Lung (tissue), 12 donors: ENCODE measurements around the gene PAX2. TPM values are rescaled to one million over a fixed set of nuclear protein-coding genes. Genes with fewer than 3 reads are reported as not detected.

ENCODE experiments used
- ATAC-seq: fragments of 200-7000 bp; cut with Tn5 transposase; one replicate; pipeline ENCODE4 v1.9.1; 2020; ENCODE audit warnings: moderate number of reproducible peaks; ENCODE audit not compliant: insufficient read depth, low FRiP score
- DNase-seq, 3 donors: peaks; one replicate each; pipeline ENCODE4 v3.0.0-alpha.2; 2013 to 2017
- H3K27ac ChIP-seq, 2 donors: one replicate each; pipeline ENCODE4 v1.5.1; 2013; ENCODE audit warnings: mild to moderate bottlenecking in 2 of 2, moderate library complexity in 2 of 2, control low read depth in 1 of 2, inconsistent platforms in 1 of 2, low read depth in 1 of 2, low read length in 1 of 2
- H3K27me3 ChIP-seq, 3 donors: one replicate each; pipeline ENCODE4 v1.5.1; 2013; ENCODE audit warnings: low read length in 2 of 3; ENCODE audit not compliant: control insufficient read depth in 3 of 3, insufficient read depth in 3 of 3
- H3K36me3 ChIP-seq, 4 donors: one replicate each; pipeline ENCODE4 v1.5.1; 2013; ENCODE audit warnings: low read length in 4 of 4, mild to moderate bottlenecking in 1 of 4, moderate library complexity in 1 of 4; ENCODE audit not compliant: control insufficient read depth in 4 of 4, insufficient read depth in 4 of 4
- H3K4me1 ChIP-seq, 5 donors: one replicate each; pipeline ENCODE4 v1.5.1; 2013; ENCODE audit warnings: low read length in 5 of 5, mild to moderate bottlenecking in 2 of 5, moderate library complexity in 1 of 5; ENCODE audit not compliant: control insufficient read depth in 5 of 5, insufficient read depth in 5 of 5
- H3K4me3 ChIP-seq: one replicate; pipeline ENCODE4 v1.5.1; 2013; ENCODE audit warnings: mild to moderate bottlenecking, control low read depth, moderate library complexity
- H3K9ac ChIP-seq, 2 donors: one replicate each; pipeline ENCODE4 v1.5.1; 2013; ENCODE audit warnings: low read length in 2 of 2, control low read depth in 1 of 2; ENCODE audit not compliant: insufficient read depth in 1 of 2
- H3K9me3 ChIP-seq, 4 donors: one replicate each; pipeline ENCODE4 v1.5.1; 2013; ENCODE audit warnings: low read length in 3 of 4, mild to moderate bottlenecking in 1 of 4, moderate library complexity in 1 of 4; ENCODE audit not compliant: control insufficient read depth in 4 of 4, insufficient read depth in 3 of 4
- WGBS, 2 donors: extraction: QIAGEN DNeasy Blood & Tissue Kit; methylation state at CpG; one replicate each; pipeline ENCODE4 v1.1.7; 2013; 5-methylcytosine and 5-hydroxymethylcytosine counted together
- polyA plus RNA-seq, 2 donors: library from polyadenylated mRNA; stranded (reverse); fragments of 200-250 nt; gene quantifications; one replicate each; pipeline ENCODE4 v1.2.1, GENCODE V29; 2013
- total RNA-seq, 2 donors: library from RNA; depleted of rRNA in 1 of 2; stranded (reverse); fragments of >200 nt in 1 of 2; gene quantifications; one replicate each; pipeline ENCODE4 v1.2.1, GENCODE V29; 2014 to 2021
- TF ChIP-seq, protein P1 (sequence below): IDR thresholded peaks from 2 replicates; pipeline ENCODE4 v1.5.1; 2012; ENCODE audit warnings: mild to moderate bottlenecking; ENCODE audit errors: control extremely low read depth, extremely low read depth
- donor health status: control.
- donor health status: control.
- donor health status: Bipolar disorder and iron deficiency.
- donor health status: healthy.
- donor health status: DM: yes; HTN: yes; CAD: no.

PAX2 gene
- total and polyA plus RNA-seq, 4 donors: not detected

GRCh38 chr10:100824886-100825285 is 79.5 kb downstream of the PAX2 start:
- Histone ChIP-seq H3K9me3 (peaks cover 0 to 7% (median 0%) of the 10 kb centered on the region in 4 donors), H3K9ac (no peak overlapping the region), H3K27me3 (peaks cover 11 to 89% (median 76%) of the 10 kb centered on the region in 3 donors), H3K27ac (no peak overlapping the region), H3K4me3 (no peak overlapping the region), H3K4me1 (peaks cover 0 to 25% (median 19%) of the 10 kb centered on the region in 5 donors), H3K36me3 (no peaks in the 10 kb centered on the region)
- WGBS, 2 donors: 40 to 62% methylated on average over 3 of the region's 3 CpGs
- ATAC-seq (no peak), DNase-seq (no peak)
- TF ChIP-seq, protein P1, sequence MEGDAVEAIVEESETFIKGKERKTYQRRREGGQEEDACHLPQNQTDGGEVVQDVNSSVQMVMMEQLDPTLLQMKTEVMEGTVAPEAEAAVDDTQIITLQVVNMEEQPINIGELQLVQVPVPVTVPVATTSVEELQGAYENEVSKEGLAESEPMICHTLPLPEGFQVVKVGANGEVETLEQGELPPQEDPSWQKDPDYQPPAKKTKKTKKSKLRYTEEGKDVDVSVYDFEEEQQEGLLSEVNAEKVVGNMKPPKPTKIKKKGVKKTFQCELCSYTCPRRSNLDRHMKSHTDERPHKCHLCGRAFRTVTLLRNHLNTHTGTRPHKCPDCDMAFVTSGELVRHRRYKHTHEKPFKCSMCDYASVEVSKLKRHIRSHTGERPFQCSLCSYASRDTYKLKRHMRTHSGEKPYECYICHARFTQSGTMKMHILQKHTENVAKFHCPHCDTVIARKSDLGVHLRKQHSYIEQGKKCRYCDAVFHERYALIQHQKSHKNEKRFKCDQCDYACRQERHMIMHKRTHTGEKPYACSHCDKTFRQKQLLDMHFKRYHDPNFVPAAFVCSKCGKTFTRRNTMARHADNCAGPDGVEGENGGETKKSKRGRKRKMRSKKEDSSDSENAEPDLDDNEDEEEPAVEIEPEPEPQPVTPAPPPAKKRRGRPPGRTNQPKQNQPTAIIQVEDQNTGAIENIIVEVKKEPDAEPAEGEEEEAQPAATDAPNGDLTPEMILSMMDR: no peak

DNA sequence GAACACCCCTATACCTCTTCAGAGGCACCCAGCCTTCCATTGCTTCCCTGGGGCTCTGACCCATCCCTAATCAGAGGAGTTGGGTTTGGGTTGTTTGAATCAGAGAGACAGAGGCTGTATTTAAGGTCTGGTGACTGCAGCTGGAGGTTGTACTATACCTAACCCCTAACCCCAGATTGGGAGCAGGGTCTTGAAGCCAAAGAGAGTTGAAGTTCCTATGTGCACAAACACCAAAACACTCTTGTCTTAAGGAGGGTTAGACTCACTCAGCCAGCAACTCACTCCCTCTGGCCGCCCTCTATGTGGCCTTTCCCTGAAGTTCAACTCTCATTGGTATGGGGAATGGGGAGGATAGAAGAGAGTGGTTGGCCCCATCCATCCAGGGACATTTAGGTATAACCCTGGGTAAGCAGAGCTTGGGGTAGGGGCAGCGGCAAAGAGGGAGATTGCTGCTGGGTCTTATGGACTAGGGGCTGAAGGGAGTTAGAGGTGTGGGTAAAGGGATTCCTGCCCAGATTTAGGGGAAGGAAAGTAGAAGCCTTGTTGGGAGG is 80.0 kb downstream of the PAX2 start:
- no peak for DNase-seq
- no peak overlapping the region for H3K27ac ChIP-seq
- TF ChIP-seq, protein P1: no peak
- no peak overlapping the region for H3K9ac ChIP-seq
- H3K4me3 ChIP-seq: no peak overlapping the region
- WGBS, 2 donors: 12 to 17% methylated on average over 2 of the region's 2 CpGs
- peaks cover 0 to 25% (median 19%) of the 10 kb centered on the region in 5 donors for H3K4me1 ChIP-seq
- no peak for ATAC-seq
- peaks cover 13 to 92% (median 80%) of the 10 kb centered on the region in 3 donors for H3K27me3 ChIP-seq
- H3K36me3 ChIP-seq: no peaks in the 10 kb centered on the region
- peaks cover 0 to 7% (median 0%) of the 10 kb centered on the region in 4 donors for H3K9me3 ChIP-seq

GRCh38 chr10:100826031-100826651 is 80.8 kb downstream of the PAX2 start:
- no peak for ATAC-seq

More at GRCh38 chr10:100826031-100826651, 80.8 kb downstream of the PAX2 start:
- peaks cover 19 to 92% (median 81%) of the 10 kb centered on the region in 3 donors for H3K27me3 ChIP-seq
- no peak overlapping the region for H3K4me3 ChIP-seq
- H3K9me3 ChIP-seq: peaks cover 0 to 9% (median 0%) of the 10 kb centered on the region in 4 donors
- no peak overlapping the region for H3K27ac ChIP-seq
- WGBS, 2 donors: 4 to 5% methylated on average over 25 to 27 of the region's 27 CpGs
- H3K9ac ChIP-seq: no peak overlapping the region
- peaks cover 0 to 25% (median 19%) of the 10 kb centered on the region in 5 donors for H3K4me1 ChIP-seq
- no peaks in the 10 kb centered on the region for H3K36me3 ChIP-seq
- DNase-seq: no peak
- TF ChIP-seq, protein P1: no peak
